Panc1 (cell line): ENCODE results near the gene B9D2. TPM values are rescaled to one million over a fixed set of nuclear protein-coding genes. Genes with fewer than 3 reads are reported as not detected.

Experiments used
- ATAC-seq: fragments of 200-7000 bp; cut with Tn5 transposase; 2 replicates; pipeline ENCODE4 v1.9.1; 2020; ENCODE audit warnings: mild to moderate bottlenecking, moderate library complexity
- BruUV-seq: library from RNA; stranded (reverse); fragments of 400-500 nt; replicated peaks from 2 replicates; lab custom pipeline; 2021; lab: Mats Ljungman, UMichigan
- CTCF ChIA-PET: fragments of 300-600 bp; sonication (Branson Sonifier 250); formaldehyde crosslinking; loops from one replicate; lab custom pipeline; 2022; ENCODE audit warnings: antibody characterized with exemption; lab: Charles Lee
- POLR2A ChIA-PET: fragments of 300-600 bp; sonication (Branson Sonifier 250); formaldehyde crosslinking; loops from one replicate; lab custom pipeline; 2022; ENCODE audit warnings: antibody characterized with exemption; lab: Charles Lee
- DNase-seq: peaks from one replicate; pipeline ENCODE4 v3.0.0-alpha.2; 2010; ENCODE audit warnings: low read depth, low spot score
- H3K27ac ChIP-seq: 2 replicates; pipeline ENCODE4 v1.5.1; 2011; ENCODE audit warnings: mild to moderate bottlenecking, low read length, inconsistent platforms
- H3K27me3 ChIP-seq: fragments of 200-500 bp; sonication (Bioruptor generic); 2 replicates; pipeline ENCODE4 v1.6.0; 2014; ENCODE audit warnings: low read length, inconsistent platforms; ENCODE audit not compliant: control insufficient read depth, insufficient read depth
- H3K36me3 ChIP-seq: fragments of 200-500 bp; sonication (Bioruptor generic); 2 replicates; pipeline ENCODE4 v1.5.1; 2014; ENCODE audit warnings: inconsistent platforms, mild to moderate bottlenecking, low read length, moderate library complexity; ENCODE audit not compliant: control insufficient read depth, insufficient read depth
- H3K4me1 ChIP-seq: 2 replicates; pipeline ENCODE4 v1.5.1; 2011; ENCODE audit warnings: inconsistent platforms, mild to moderate bottlenecking, low read length, moderate library complexity; ENCODE audit not compliant: control insufficient read depth, insufficient read depth
- H3K4me3 ChIP-seq, 2 experiments: 2 replicates each; pipeline ENCODE4 v1.5.1; 2011 to 2012; ENCODE audit warnings: low read depth in 2 of 2, low read length in 2 of 2, mild to moderate bottlenecking in 2 of 2, inconsistent platforms in 1 of 2, moderate library complexity in 1 of 2
- H3K9me3 ChIP-seq: fragments of 200-500 bp; sonication (Bioruptor generic); 2 replicates; pipeline ENCODE4 v1.5.1; 2014; ENCODE audit warnings: low read depth, mild to moderate bottlenecking, inconsistent platforms, low read length, moderate library complexity; ENCODE audit not compliant: control insufficient read depth, insufficient read depth
- POLR2AphosphoS5 ChIP-seq: IDR thresholded peaks from 2 replicates; pipeline ENCODE4 v1.6.1; 2012; ENCODE audit warnings: mild to moderate bottlenecking, low read depth, low read length, moderate library complexity
- SIN3A ChIP-seq: IDR thresholded peaks from 2 replicates; pipeline ENCODE4 v1.6.1; 2012; ENCODE audit warnings: low read depth, mild to moderate bottlenecking, low read length, moderate library complexity, borderline replicate concordance; ENCODE audit not compliant: insufficient read depth
- TCF7L2 ChIP-seq: IDR thresholded peaks from 2 replicates; pipeline ENCODE4 v1.6.1; 2011; ENCODE audit warnings: mild to moderate bottlenecking, low read depth, low read length, inconsistent platforms
- in situ Hi-C: cut with HindIII; loops from 2 replicates; pipeline ENCODE4 v1.10.0; 2016; ENCODE audit warnings: low sequenced_read_pairs, low pct_unique_long_range_greater_than_20kb
- intact Hi-C: fragments of 100-400 bp; cut with micrococcal nuclease; formaldehyde crosslinking; loops from one replicate; pipeline ENCODE4 v1.10.0; 2022; ENCODE audit not compliant: unreplicated experiment
- total RNA-seq: library from RNA; stranded (reverse); gene quantifications from one replicate; pipeline ENCODE4 v1.2.1, GENCODE V29; 2021; ENCODE audit not compliant: unreplicated experiment
- TF ChIP-seq, protein P1 (sequence below): fragments of 450-650 bp; IDR thresholded peaks from 2 replicates; pipeline ENCODE4 v1.5.1; 2017; ENCODE audit warnings: mild to moderate bottlenecking
- TF ChIP-seq, protein P2 (sequence below), 2 experiments: IDR thresholded peaks; 2 replicates each; pipeline ENCODE4 v1.6.1; 2011 to 2012; ENCODE audit warnings: low read depth in 2 of 2, control low read depth in 1 of 2, low read length in 1 of 2, mild to moderate bottlenecking in 1 of 2, moderate library complexity in 1 of 2; ENCODE audit not compliant: insufficient read depth in 1 of 2

B9D2 gene
- total RNA-seq, 1 experiment from 2014 or later: 7.1 TPM

DNA sequence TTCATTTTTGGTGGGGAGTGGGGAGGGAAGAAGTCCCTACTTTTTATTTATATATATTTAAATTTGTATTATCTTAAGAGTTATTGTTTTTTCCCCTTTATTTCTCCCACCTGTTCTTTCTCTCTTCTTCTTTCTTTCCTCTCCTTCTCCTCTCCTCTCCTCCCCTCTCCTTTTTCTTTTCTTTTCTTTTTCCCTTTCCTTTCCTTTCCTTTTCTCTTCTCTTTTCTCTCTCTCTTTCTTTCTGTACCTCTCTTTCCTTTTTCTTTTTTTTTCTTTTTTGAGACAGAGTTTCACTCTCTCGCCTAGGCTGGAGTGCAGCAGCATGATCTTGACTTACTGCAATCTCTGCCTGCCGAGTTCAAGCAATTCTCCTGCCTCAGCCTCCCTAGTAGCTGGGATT lies 35.6 kb upstream of the B9D2 start:
- TF ChIP-seq SIN3A: no peak
- TF ChIP-seq, protein P1, sequence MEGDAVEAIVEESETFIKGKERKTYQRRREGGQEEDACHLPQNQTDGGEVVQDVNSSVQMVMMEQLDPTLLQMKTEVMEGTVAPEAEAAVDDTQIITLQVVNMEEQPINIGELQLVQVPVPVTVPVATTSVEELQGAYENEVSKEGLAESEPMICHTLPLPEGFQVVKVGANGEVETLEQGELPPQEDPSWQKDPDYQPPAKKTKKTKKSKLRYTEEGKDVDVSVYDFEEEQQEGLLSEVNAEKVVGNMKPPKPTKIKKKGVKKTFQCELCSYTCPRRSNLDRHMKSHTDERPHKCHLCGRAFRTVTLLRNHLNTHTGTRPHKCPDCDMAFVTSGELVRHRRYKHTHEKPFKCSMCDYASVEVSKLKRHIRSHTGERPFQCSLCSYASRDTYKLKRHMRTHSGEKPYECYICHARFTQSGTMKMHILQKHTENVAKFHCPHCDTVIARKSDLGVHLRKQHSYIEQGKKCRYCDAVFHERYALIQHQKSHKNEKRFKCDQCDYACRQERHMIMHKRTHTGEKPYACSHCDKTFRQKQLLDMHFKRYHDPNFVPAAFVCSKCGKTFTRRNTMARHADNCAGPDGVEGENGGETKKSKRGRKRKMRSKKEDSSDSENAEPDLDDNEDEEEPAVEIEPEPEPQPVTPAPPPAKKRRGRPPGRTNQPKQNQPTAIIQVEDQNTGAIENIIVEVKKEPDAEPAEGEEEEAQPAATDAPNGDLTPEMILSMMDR: no peak
- no peak overlapping the region for H3K27ac ChIP-seq
- H3K4me3 ChIP-seq: no peak overlapping the region
- intact Hi-C loops (no loop called here), in situ Hi-C loops (no loop called here)
- ATAC-seq (no peak), DNase-seq (no peak)
- BruUV-seq: no TSS peak
- H3K4me1 ChIP-seq: no peaks in the 10 kb centered on the region
- CTCF ChIA-PET: no interaction called here
- H3K36me3 ChIP-seq: peaks cover 8% of the 10 kb centered on the region; the same call in 1 of the 2 replicates
- H3K9me3 ChIP-seq: no peaks in the 10 kb centered on the region
- no peaks in the 10 kb centered on the region for H3K27me3 ChIP-seq
- POLR2A ChIA-PET: no interaction called here

DNA sequence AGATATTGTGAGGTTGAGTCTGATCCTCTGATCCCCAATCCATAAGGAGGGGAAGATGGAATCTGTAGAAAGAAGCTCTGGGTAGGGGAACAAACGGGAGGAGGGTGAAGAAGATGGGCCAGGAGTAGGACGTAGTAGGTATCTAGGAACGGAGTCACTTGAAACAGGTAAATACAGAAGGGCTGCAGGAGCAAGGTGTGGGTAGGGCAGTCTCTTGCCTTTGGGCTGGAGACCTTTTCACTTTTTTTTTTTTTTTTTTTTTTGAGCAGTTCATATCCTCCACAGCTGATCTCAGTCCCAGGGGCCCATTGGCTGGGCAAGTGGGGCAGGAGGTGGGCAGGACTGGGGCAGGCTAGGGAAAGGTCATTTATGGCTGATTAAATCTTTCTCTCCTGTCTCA lies 35.1 kb upstream of the B9D2 start:
- no peak for TF ChIP-seq SIN3A
- TF ChIP-seq POLR2AphosphoS5: no peak
- TF ChIP-seq, protein P1: no peak
- TF ChIP-seq TCF7L2: no peak
- TF ChIP-seq, protein P2, sequence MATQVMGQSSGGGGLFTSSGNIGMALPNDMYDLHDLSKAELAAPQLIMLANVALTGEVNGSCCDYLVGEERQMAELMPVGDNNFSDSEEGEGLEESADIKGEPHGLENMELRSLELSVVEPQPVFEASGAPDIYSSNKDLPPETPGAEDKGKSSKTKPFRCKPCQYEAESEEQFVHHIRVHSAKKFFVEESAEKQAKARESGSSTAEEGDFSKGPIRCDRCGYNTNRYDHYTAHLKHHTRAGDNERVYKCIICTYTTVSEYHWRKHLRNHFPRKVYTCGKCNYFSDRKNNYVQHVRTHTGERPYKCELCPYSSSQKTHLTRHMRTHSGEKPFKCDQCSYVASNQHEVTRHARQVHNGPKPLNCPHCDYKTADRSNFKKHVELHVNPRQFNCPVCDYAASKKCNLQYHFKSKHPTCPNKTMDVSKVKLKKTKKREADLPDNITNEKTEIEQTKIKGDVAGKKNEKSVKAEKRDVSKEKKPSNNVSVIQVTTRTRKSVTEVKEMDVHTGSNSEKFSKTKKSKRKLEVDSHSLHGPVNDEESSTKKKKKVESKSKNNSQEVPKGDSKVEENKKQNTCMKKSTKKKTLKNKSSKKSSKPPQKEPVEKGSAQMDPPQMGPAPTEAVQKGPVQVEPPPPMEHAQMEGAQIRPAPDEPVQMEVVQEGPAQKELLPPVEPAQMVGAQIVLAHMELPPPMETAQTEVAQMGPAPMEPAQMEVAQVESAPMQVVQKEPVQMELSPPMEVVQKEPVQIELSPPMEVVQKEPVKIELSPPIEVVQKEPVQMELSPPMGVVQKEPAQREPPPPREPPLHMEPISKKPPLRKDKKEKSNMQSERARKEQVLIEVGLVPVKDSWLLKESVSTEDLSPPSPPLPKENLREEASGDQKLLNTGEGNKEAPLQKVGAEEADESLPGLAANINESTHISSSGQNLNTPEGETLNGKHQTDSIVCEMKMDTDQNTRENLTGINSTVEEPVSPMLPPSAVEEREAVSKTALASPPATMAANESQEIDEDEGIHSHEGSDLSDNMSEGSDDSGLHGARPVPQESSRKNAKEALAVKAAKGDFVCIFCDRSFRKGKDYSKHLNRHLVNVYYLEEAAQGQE (IDR thresholded peaks at IDR 0.05; ENCODE audit: insufficient read depth in 1 of 2, low read depth in 2 of 2, low read length in 1 of 2): no peak
- CTCF ChIA-PET: no interaction called here
- no TSS peak for BruUV-seq
- intact Hi-C loops (no loop called here), in situ Hi-C loops (no loop called here)
- H3K27ac ChIP-seq: no peak overlapping the region
- no peak for DNase-seq
- no peaks in the 10 kb centered on the region for H3K9me3 ChIP-seq
- H3K4me3 ChIP-seq: no peak overlapping the region; a peak in 1 of 4 replicates
- H3K4me1 ChIP-seq: no peaks in the 10 kb centered on the region
- H3K27me3 ChIP-seq: no peaks in the 10 kb centered on the region
- POLR2A ChIA-PET: no interaction called here
- peaks cover 8% of the 10 kb centered on the region; the same call in 1 of the 2 replicates for H3K36me3 ChIP-seq
- no peak for ATAC-seq
